ENCODE measurements around the gene CHST9. TPM values are rescaled to one million over a fixed set of nuclear protein-coding genes. Genes with fewer than 3 reads are reported as not detected.

The CHST9 gene
- total and polyA plus RNA-seq, 2 donors (not counting 3 experiments of a cell fraction or from before 2014, with no cell fraction given), result not detected

DNA sequence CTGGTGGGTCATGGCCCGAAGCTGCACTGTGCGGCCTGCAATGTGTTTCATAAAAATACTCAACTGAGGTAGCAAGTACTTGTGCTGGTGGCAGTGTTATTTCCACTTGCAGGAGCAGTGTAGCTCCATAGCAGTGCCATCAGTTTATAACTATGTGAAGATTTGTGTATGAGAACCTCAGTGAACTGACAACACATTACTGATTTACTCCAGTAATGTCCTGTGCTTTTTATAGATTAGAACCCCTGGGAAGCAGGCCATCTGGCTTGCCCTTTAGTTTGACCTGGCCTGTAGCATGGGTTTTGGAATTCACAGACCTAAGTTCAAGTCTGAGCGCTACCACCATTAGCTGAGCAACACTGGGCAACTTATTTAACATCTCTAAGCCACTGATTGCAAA, 219.9 kb downstream of the CHST9 start:
- no peaks in the 10 kb centered on the region for H3K36me3 ChIP-seq (ENCODE audit: control insufficient read depth in 2 of 2, extremely low read depth in 1 of 2, insufficient read depth in 2 of 2, low read length in 2 of 2)
- no peak for FAIRE-seq
- H3K9me1 ChIP-seq (replicated peaks; ENCODE audit: control insufficient read depth, extremely low read depth, insufficient read depth, low read length), result no peaks in the 10 kb centered on the region
- TF ChIP-seq, protein P1, sequence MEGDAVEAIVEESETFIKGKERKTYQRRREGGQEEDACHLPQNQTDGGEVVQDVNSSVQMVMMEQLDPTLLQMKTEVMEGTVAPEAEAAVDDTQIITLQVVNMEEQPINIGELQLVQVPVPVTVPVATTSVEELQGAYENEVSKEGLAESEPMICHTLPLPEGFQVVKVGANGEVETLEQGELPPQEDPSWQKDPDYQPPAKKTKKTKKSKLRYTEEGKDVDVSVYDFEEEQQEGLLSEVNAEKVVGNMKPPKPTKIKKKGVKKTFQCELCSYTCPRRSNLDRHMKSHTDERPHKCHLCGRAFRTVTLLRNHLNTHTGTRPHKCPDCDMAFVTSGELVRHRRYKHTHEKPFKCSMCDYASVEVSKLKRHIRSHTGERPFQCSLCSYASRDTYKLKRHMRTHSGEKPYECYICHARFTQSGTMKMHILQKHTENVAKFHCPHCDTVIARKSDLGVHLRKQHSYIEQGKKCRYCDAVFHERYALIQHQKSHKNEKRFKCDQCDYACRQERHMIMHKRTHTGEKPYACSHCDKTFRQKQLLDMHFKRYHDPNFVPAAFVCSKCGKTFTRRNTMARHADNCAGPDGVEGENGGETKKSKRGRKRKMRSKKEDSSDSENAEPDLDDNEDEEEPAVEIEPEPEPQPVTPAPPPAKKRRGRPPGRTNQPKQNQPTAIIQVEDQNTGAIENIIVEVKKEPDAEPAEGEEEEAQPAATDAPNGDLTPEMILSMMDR (IDR thresholded peaks at IDR 0.05; ENCODE audit: extremely low read depth in 1 of 2, insufficient read depth in 1 of 2, low read depth in 1 of 2, low read length in 2 of 2), result no peak
- TF ChIP-seq MYC (IDR thresholded peaks at IDR 0.05; ENCODE audit: low read depth, low read length) (no peak), POLR2AphosphoS5 (IDR thresholded peaks at IDR 0.05; ENCODE audit: insufficient read depth, low read depth, low read length) (no peak), JUN (IDR thresholded peaks at IDR 0.05; ENCODE audit: borderline replicate concordance, insufficient read depth, insufficient read length, low read depth) (no peak), FOS (IDR thresholded peaks at IDR 0.05; ENCODE audit: borderline replicate concordance, insufficient read depth, low read length) (no peak), POLR2A (IDR thresholded peaks at IDR 0.05; ENCODE audit: low read depth, low read length) (no peak), EZH2 (IDR thresholded peaks at IDR 0.05; ENCODE audit: borderline replicate concordance, low read depth, low read length, severe bottlenecking) (no peak)
- TF ChIP-seq, protein P2, sequence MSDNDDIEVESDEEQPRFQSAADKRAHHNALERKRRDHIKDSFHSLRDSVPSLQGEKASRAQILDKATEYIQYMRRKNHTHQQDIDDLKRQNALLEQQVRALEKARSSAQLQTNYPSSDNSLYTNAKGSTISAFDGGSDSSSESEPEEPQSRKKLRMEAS (IDR thresholded peaks at IDR 0.05; ENCODE audit: insufficient read depth, insufficient read length), result no peak
- no peaks in the 10 kb centered on the region for H3K27me3 ChIP-seq (ENCODE audit: control insufficient read depth in 2 of 2, insufficient read depth in 2 of 2, low read length in 2 of 2)
- BruUV-seq (replicated peaks), result no TSS peak
- ChIA-PET CTCF (no interaction called here), POLR2A (no interaction called here)
- no peaks in the 10 kb centered on the region for H3K4me1 ChIP-seq (ENCODE audit: control insufficient read depth, extremely low read depth, insufficient read depth, low read length)
- no peak overlapping the region for H3K27ac ChIP-seq (ENCODE audit: insufficient read depth, low read depth, low read length)
- no peak overlapping the region for H2AFZ ChIP-seq (ENCODE audit: low read depth, low read length)
- H3K79me2 ChIP-seq (ENCODE audit: control insufficient read depth, insufficient read depth, low read length), result no peaks in the 10 kb centered on the region
- no peaks in the 10 kb centered on the region for H4K20me1 ChIP-seq (replicated peaks; ENCODE audit: control insufficient read depth, extremely low read depth, insufficient read depth, low read length)
- no peak for DNase-seq (ENCODE audit: low read depth, low spot score)
- dilution Hi-C loops (cut with MboI; ENCODE audit: extremely low pct_ligation_motif_present, low sequenced_read_pairs), result no loop called here
- H3K4me3 ChIP-seq (replicated peaks in 1 of 3; ENCODE audit: insufficient read depth in 1 of 3, low read depth in 1 of 3, low read length in 3 of 3), result no peak overlapping the region
- intact Hi-C loops (cut with micrococcal nuclease), result no loop called here
- H3K9ac ChIP-seq (replicated peaks; ENCODE audit: extremely low read depth, insufficient read depth, low read length), result no peak overlapping the region
- H3K9me3 ChIP-seq (replicated peaks; ENCODE audit: control insufficient read depth, insufficient read depth, low read length), result no peaks in the 10 kb centered on the region
- H3K4me2 ChIP-seq (ENCODE audit: insufficient read depth, low read length), result no peak overlapping the region

All from endothelial cell of umbilical vein (primary cell).